GM18907 (cell line): ENCODE measurements around the gene GOLPH3L.
"Not testable (repeated sequence)": the region's sequence is repeated elsewhere in the genome, so short reads cannot be mapped to it uniquely, and the experiment has no call there.

ENCODE experiments used
- ATAC-seq: cut with Tn5 transposase; IDR thresholded peaks from one replicate; pipeline ENCODE4 v1.9.1; 2021; ENCODE audit warnings: mild to moderate bottlenecking, moderate library complexity; ENCODE audit not compliant: unreplicated experiment

The GOLPH3L gene

GRCh38 chr1:150660584-150660983, 36.4 kb downstream of the GOLPH3L start:
- ATAC-seq = no peak

GRCh38 chr1:150657064-150657463, 39.9 kb downstream of the GOLPH3L start:
- ATAC-seq = not testable (repeated sequence)

- ATAC-seq = not testable (repeated sequence)
These were observed 42.3 kb downstream of the GOLPH3L start for GRCh38 chr1:150654635-150655034.

- ATAC-seq = no peak
These were observed 46.8 kb downstream of the GOLPH3L start for GRCh38 chr1:150650193-150650592.

- no peak for ATAC-seq
These were observed 47.4 kb downstream of the GOLPH3L start for GRCh38 chr1:150649441-150650075.

- no peak for ATAC-seq
These were observed 54.7 kb downstream of the GOLPH3L start for GRCh38 chr1:150642296-150642695.

GRCh38 chr1:150641126-150641815, 55.7 kb downstream of the GOLPH3L start:
- not testable (repeated sequence) for ATAC-seq

- not testable (repeated sequence) for ATAC-seq
These were observed 58.5 kb downstream of the GOLPH3L start for GRCh38 chr1:150638430-150638829.

- not testable (repeated sequence) for ATAC-seq
These were observed 61.9 kb downstream of the GOLPH3L start for GRCh38 chr1:150634839-150635622.

GRCh38 chr1:150629115-150629928, 67.6 kb downstream of the GOLPH3L start, which contains the start of gene ENSA:
TSS of gene ENSA (minus strand) at chr1:150629612. CDS start at chr1:150629470, 142 bp downstream.
- peak; percentile 93 for ATAC-seq

GRCh38 chr1:150628766-150629114, 68.2 kb downstream of the GOLPH3L start:
- ATAC-seq = no peak

- ATAC-seq = no peak
These were observed 69.0 kb downstream of the GOLPH3L start for GRCh38 chr1:150627826-150628410.

- ATAC-seq = no peak
These were observed 70.8 kb downstream of the GOLPH3L start for GRCh38 chr1:150626150-150626549.

GRCh38 chr1:150624546-150624945, 72.4 kb downstream of the GOLPH3L start:
- not testable (repeated sequence) for ATAC-seq

- ATAC-seq = not testable (repeated sequence)
These were observed 72.8 kb downstream of the GOLPH3L start for GRCh38 chr1:150624134-150624533.

- no peak for ATAC-seq
These were observed 74.5 kb downstream of the GOLPH3L start for GRCh38 chr1:150622303-150622975.

GRCh38 chr1:150621497-150622302, 75.3 kb downstream of the GOLPH3L start:
- ATAC-seq = no peak

- ATAC-seq = no peak
These were observed 76.0 kb downstream of the GOLPH3L start for GRCh38 chr1:150620919-150621318.
